Smooth muscle cell (in vitro differentiated cells): ENCODE results near the gene G6PC3. TPM values are rescaled to one million over a fixed set of nuclear protein-coding genes. Genes with fewer than 3 reads are reported as not detected.

Source experiments
- DNase-seq: peaks from one replicate; lab custom pipeline; 2025; ENCODE audit not compliant: unreplicated experiment; lab: John Stamatoyannopoulos, UW
- H2AFZ ChIP-seq: fragments of 200-600 bp; sonication (generic); 2 replicates; pipeline ENCODE4 v1.6.0; 2016; ENCODE audit warnings: antibody characterized with exemption, low read depth, mild to moderate bottlenecking
- H3F3A ChIP-seq: fragments of 200-600 bp; sonication (generic); 2 replicates; pipeline ENCODE4 v1.6.0; 2017; ENCODE audit warnings: antibody characterized with exemption, low read depth
- H3K27ac ChIP-seq: fragments of 200-600 bp; sonication (generic); 2 replicates; pipeline ENCODE4 v1.5.1; 2016; ENCODE audit warnings: low read depth, mild to moderate bottlenecking
- H3K27me3 ChIP-seq: fragments of 200-600 bp; sonication (generic); 2 replicates; pipeline ENCODE4 v1.6.1; 2016; ENCODE audit warnings: low read depth, mild to moderate bottlenecking
- H3K36me3 ChIP-seq: fragments of 200-600 bp; sonication (generic); 2 replicates; pipeline ENCODE4 v1.5.1; 2016; ENCODE audit warnings: low read depth
- H3K4me1 ChIP-seq: fragments of 200-600 bp; sonication (generic); 2 replicates; pipeline ENCODE4 v1.5.1; 2016; ENCODE audit warnings: low read depth
- H3K4me2 ChIP-seq: fragments of 200-600 bp; sonication (generic); 2 replicates; pipeline ENCODE4 v1.6.0; 2016; ENCODE audit warnings: mild to moderate bottlenecking
- H3K4me3 ChIP-seq: fragments of 200-600 bp; sonication (generic); 2 replicates; pipeline ENCODE4 v1.5.1; 2016; ENCODE audit warnings: mild to moderate bottlenecking
- H3K79me2 ChIP-seq: fragments of 200-600 bp; sonication (generic); 2 replicates; pipeline ENCODE4 v1.6.0; 2016; ENCODE audit warnings: low read depth, mild to moderate bottlenecking
- H3K9ac ChIP-seq: fragments of 200-600 bp; sonication (generic); 2 replicates; pipeline ENCODE4 v1.6.0; 2016; ENCODE audit warnings: low read depth
- H3K9me3 ChIP-seq: fragments of 200-600 bp; sonication (generic); replicated peaks from 2 replicates; pipeline ENCODE4 v1.5.1; 2016; ENCODE audit warnings: low read depth
- H4K20me1 ChIP-seq: fragments of 200-600 bp; sonication (generic); 2 replicates; pipeline ENCODE4 v1.6.0; 2016; ENCODE audit warnings: low read depth
- WGBS: methylation state at CpG from one replicate; pipeline ENCODE4 v1.1.7; 2016; ENCODE audit warnings: low lambda C conversion rate; 5-methylcytosine and 5-hydroxymethylcytosine counted together
- polyA plus RNA-seq: library from polyadenylated mRNA; unstranded; fragments of >200 nt; fragmentation: Nextera tagmentation; extraction: Ambion mirVana; gene quantifications from 2 replicates; pipeline ENCODE4 v1.2.1, GENCODE V29; 2016
- total RNA-seq: library from RNA; depleted of rRNA; stranded (reverse); fragments of >200 nt; gene quantifications from 2 replicates; pipeline ENCODE4 v1.2.3, GENCODE V29; 2014
- TF ChIP-seq, protein P1 (sequence below): fragments of 200-600 bp; sonication (generic); IDR thresholded peaks from 2 replicates; pipeline ENCODE4 v1.5.1; 2017; ENCODE audit warnings: borderline replicate concordance, mild to moderate bottlenecking, antibody characterized with exemption; ENCODE audit not compliant: insufficient read depth, poor library complexity, severe bottlenecking

Gene G6PC3
- total and polyA plus RNA-seq, 2 experiments from 2014 or later = 40.2 to 103 TPM

DNA sequence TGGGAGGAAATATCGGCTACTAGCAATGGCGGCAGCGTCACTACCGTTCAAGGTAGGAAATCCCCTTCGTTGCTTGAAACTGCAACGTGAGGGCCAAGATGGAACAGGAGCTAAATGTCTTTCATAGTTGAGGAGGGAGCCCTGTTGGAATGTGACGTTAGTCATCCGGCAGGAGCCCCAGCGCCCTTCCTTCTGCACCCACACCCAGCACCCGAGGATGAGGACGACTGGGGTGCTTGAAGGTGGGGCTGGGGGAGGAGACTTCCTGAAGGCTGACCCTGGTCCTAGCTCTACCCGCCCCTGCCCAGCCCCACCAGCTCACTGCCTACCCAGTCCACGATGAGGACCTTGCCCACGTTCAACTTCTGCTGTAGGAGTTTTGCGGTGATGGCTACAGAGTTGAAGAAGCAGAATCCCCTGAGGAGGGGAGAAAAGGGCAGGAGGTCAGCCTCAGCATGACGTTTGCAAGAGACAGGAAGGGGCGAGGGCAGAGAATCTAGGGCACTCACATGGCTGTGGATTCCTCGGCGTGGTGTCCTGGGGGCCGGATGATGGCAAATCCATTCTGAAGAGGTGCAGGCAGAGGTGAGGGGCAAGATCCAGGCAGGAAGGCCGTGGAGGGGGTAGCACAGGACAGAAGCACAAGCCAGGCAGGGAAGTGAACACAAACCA lies 11.9 kb downstream of the G6PC3 start:
- no peak for DNase-seq
- TF ChIP-seq, protein P1, sequence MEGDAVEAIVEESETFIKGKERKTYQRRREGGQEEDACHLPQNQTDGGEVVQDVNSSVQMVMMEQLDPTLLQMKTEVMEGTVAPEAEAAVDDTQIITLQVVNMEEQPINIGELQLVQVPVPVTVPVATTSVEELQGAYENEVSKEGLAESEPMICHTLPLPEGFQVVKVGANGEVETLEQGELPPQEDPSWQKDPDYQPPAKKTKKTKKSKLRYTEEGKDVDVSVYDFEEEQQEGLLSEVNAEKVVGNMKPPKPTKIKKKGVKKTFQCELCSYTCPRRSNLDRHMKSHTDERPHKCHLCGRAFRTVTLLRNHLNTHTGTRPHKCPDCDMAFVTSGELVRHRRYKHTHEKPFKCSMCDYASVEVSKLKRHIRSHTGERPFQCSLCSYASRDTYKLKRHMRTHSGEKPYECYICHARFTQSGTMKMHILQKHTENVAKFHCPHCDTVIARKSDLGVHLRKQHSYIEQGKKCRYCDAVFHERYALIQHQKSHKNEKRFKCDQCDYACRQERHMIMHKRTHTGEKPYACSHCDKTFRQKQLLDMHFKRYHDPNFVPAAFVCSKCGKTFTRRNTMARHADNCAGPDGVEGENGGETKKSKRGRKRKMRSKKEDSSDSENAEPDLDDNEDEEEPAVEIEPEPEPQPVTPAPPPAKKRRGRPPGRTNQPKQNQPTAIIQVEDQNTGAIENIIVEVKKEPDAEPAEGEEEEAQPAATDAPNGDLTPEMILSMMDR = no peak
- H3K4me1 ChIP-seq = peaks cover 10% of the 10 kb centered on the region
- H3K79me2 ChIP-seq = no peaks in the 10 kb centered on the region
- no peak overlapping the region for H2AFZ ChIP-seq
- H3K9ac ChIP-seq = no peak overlapping the region
- whole genome bisulfite sequencing = 91% methylated on average over 21 of the region's 21 CpGs
- H3K4me3 ChIP-seq = no peak overlapping the region
- H3K27ac ChIP-seq = peak overlapping the region; percentile 42
- H3F3A ChIP-seq = peaks cover 2% of the 10 kb centered on the region
- H3K27me3 ChIP-seq = no peaks in the 10 kb centered on the region
- H3K36me3 ChIP-seq = no peaks in the 10 kb centered on the region
- no peaks in the 10 kb centered on the region for H4K20me1 ChIP-seq
- H3K9me3 ChIP-seq = no peaks in the 10 kb centered on the region
- H3K4me2 ChIP-seq = no peak overlapping the region

DNA sequence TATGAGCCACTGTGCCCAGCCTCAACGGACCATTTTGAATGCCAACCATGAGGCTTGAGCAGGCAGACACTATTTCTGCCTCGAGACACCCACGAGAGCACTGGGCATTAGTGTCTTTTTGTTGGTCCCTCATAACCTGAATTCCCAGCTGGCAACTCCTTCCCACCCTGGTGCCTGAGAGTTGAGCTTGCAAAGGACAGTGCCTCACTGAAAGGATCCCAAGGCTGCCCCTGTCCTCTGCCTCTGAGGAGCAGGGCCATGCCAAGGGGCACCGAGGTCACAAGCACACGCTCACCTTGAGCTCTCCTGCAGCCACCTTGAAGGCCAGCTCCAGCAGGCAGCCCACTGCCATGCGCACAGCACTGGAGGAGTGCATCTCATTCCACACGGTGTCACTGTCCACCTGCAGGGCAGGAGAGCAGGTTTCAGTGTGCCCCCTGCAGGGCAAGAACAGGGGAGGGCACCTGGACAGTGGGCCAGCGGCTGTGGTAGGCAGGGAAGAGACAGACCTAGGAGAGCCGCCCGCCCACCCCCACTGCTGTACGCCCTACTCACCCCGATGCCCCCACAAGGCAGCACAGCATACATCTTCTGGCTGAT lies 12.8 kb downstream of the G6PC3 start:
- no peaks in the 10 kb centered on the region for H3K9me3 ChIP-seq
- no peaks in the 10 kb centered on the region for H4K20me1 ChIP-seq
- no peak overlapping the region for H3K4me2 ChIP-seq
- H3F3A ChIP-seq = peaks cover 7% of the 10 kb centered on the region
- H3K79me2 ChIP-seq = no peaks in the 10 kb centered on the region
- H3K4me3 ChIP-seq = no peak overlapping the region
- H3K27me3 ChIP-seq = no peaks in the 10 kb centered on the region
- no peak overlapping the region for H2AFZ ChIP-seq
- no peaks in the 10 kb centered on the region for H3K36me3 ChIP-seq
- no peak for DNase-seq
- WGBS = 93% methylated on average over 11 of the region's 12 CpGs
- TF ChIP-seq, protein P1 = no peak
- no peak overlapping the region for H3K9ac ChIP-seq
- H3K4me1 ChIP-seq = peaks cover 14% of the 10 kb centered on the region
- H3K27ac ChIP-seq = no peak overlapping the region

GRCh38 chr17:44084131-44084538 lies 13.6 kb downstream of the G6PC3 start:
- Histone ChIP-seq H3K4me3 (no peak overlapping the region), H3K9ac (no peak overlapping the region), H3K4me1 (peaks cover 14% of the 10 kb centered on the region), H3K9me3 (no peaks in the 10 kb centered on the region), H3K4me2 (no peak overlapping the region), H3K27me3 (no peaks in the 10 kb centered on the region), H3K79me2 (no peaks in the 10 kb centered on the region), H3K36me3 (no peaks in the 10 kb centered on the region), H4K20me1 (no peaks in the 10 kb centered on the region), H3K27ac (no peak overlapping the region), H3F3A (peaks cover 15% of the 10 kb centered on the region), H2AFZ (no peak overlapping the region)
- DNase-seq = no peak
- TF ChIP-seq, protein P1 = peak; percentile 38
- WGBS = 70% methylated on average over 10 of the region's 10 CpGs
